ENCODE measurements around the gene GMPPA.
A peak's percentile ranks its signal among the peaks of the same experiment; 100 is the strongest.

The GMPPA gene

DNA sequence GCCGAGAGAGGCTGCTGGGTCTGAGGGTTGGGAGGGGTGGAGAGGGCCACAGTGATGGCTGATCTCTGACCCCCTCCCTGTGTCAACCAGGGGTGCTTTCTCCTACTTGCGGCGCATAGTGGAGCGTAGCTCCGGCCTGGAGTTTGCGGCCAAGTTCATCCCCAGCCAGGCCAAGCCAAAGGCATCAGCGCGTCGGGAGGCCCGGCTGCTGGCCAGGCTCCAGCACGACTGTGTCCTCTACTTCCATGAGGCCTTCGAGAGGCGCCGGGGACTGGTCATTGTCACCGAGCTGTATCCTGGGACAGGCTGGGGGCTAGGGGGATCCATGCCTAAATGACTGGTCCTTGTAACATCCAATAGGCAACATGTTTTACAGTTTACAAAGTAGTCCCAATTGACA lies 20.9 kb upstream of the GMPPA start:
- H3K4me3 ChIP-seq (ENCODE audit: low read length), result no peak overlapping the region
- WGBS, result 93% methylated on average over 15 of the region's 15 CpGs
- no peaks in the 10 kb centered on the region for H3K4me1 ChIP-seq (ENCODE audit: insufficient read depth, low read length)
- H3K9ac ChIP-seq (ENCODE audit: low read depth, low read length), result no peak overlapping the region
- no peak overlapping the region for H3K27ac ChIP-seq (ENCODE audit: low read depth, low read length)
- no peaks in the 10 kb centered on the region; the same call in 1 of the 2 replicates for H3K36me3 ChIP-seq (ENCODE audit: insufficient read depth, low read length)
- H3K27me3 ChIP-seq (ENCODE audit: insufficient read depth, low read length), result peaks cover 13% of the 10 kb centered on the region
- H3K9me3 ChIP-seq (ENCODE audit: insufficient read depth, low read depth, low read length), result no peaks in the 10 kb centered on the region

DNA sequence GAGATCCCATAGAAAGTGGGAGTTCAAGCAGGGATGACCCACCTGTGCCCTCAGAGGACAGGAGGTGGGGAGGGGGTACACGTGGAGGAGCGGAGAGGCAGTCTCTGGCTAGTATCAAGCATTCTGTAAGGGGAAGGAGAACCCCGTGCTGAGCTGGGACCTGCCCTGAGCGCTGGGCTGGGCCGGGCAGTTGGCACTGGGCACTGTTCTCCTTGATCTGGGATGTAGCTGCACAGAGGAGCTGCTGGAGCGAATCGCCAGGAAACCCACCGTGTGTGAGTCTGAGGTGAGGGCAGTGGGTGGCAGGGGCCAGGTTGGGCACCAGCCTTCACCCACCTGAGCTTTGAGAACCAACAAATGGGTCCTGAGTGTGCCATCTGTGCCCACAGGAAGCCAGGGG lies 19.8 kb upstream of the GMPPA start:
- H3K36me3 ChIP-seq (ENCODE audit: insufficient read depth, low read length), result no peaks in the 10 kb centered on the region; the same call in 1 of the 2 replicates
- H3K27ac ChIP-seq (ENCODE audit: low read depth, low read length), result no peak overlapping the region
- peaks cover 24% of the 10 kb centered on the region for H3K27me3 ChIP-seq (ENCODE audit: insufficient read depth, low read length)
- no peak overlapping the region for H3K4me3 ChIP-seq (ENCODE audit: low read length)
- no peak overlapping the region for H3K9ac ChIP-seq (ENCODE audit: low read depth, low read length)
- no peaks in the 10 kb centered on the region for H3K9me3 ChIP-seq (ENCODE audit: insufficient read depth, low read depth, low read length)
- 92% methylated on average over 8 of the region's 8 CpGs for WGBS
- H3K4me1 ChIP-seq (ENCODE audit: insufficient read depth, low read length), result no peaks in the 10 kb centered on the region; the same call in 1 of the 2 replicates

DNA sequence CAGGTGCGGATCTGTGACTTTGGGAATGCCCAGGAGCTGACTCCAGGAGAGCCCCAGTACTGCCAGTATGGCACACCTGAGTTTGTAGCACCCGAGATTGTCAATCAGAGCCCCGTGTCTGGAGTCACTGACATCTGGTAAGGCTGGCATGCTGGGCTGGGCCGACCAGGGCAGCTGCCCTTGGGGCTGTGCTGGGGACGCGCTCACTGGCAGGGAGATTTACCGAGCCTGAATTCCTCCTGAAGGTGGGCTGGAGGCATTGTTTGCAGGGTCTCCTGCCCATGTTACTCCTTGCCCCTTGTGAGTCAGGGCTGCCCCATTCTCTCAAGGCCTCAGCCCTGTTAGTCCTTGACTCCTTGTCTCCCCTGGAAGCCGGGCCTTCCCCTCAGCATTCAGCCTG lies 18.7 kb upstream of the GMPPA start:
- Histone ChIP-seq H3K9me3 (ENCODE audit: insufficient read depth, low read depth, low read length) (no peaks in the 10 kb centered on the region), H3K4me3 (ENCODE audit: low read length) (no peak overlapping the region), H3K27ac (ENCODE audit: low read depth, low read length) (no peak overlapping the region), H3K9ac (ENCODE audit: low read depth, low read length) (no peak overlapping the region), H3K27me3 (ENCODE audit: insufficient read depth, low read length) (peaks cover 35% of the 10 kb centered on the region), H3K4me1 (ENCODE audit: insufficient read depth, low read length) (no peaks in the 10 kb centered on the region; the same call in 1 of the 2 replicates), H3K36me3 (ENCODE audit: insufficient read depth, low read length) (no peaks in the 10 kb centered on the region; the same call in 1 of the 2 replicates)
- 93% methylated on average over 8 of the region's 8 CpGs for WGBS

DNA sequence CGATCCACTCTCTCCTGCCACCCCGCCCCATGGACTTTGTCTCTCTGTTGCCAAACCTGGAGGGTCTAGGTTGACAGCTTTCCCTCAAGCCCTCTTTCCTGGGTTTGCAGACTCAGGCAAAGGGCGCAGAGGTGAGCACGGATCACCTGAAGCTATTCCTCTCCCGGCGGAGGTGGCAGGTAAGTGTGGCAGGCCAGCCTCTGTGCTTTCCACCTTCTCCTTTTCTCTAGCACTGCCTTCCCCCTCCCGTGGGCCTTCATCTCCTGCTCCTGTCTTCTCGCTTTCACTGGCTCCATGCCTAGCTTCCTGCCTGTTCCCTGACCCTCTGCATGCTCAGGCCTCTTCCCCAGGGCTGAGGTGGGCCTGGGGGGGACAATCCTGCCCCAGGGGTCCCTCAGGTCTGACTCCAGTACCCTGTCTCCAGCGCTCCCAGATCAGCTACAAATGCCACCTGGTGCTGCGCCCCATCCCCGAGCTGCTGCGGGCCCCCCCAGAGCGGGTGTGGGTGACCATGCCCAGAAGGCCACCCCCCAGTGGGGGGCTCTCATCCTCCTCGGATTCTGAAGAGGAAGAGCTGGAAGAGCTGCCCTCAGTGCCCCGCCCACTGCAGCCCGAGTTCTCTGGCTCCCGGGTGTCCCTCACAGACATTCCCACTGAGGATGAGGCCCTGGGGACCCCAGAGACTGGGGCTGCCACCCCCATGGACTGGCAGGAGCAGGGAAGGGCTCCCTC lies 15.9 kb upstream of the GMPPA start:
- Histone ChIP-seq H3K4me1 (ENCODE audit: insufficient read depth, low read length) (peaks cover 12% of the 10 kb centered on the region), H3K36me3 (ENCODE audit: insufficient read depth, low read length) (no peaks in the 10 kb centered on the region; the same call in 1 of the 2 replicates), H3K27me3 (ENCODE audit: insufficient read depth, low read length) (peaks cover 62% of the 10 kb centered on the region), H3K27ac (ENCODE audit: low read depth, low read length) (no peak overlapping the region), H3K9me3 (ENCODE audit: insufficient read depth, low read depth, low read length) (no peaks in the 10 kb centered on the region), H3K4me3 (ENCODE audit: low read length) (no peak overlapping the region), H3K9ac (ENCODE audit: low read depth, low read length) (no peak overlapping the region)
- WGBS, result 77% methylated on average over 17 of the region's 17 CpGs

DNA sequence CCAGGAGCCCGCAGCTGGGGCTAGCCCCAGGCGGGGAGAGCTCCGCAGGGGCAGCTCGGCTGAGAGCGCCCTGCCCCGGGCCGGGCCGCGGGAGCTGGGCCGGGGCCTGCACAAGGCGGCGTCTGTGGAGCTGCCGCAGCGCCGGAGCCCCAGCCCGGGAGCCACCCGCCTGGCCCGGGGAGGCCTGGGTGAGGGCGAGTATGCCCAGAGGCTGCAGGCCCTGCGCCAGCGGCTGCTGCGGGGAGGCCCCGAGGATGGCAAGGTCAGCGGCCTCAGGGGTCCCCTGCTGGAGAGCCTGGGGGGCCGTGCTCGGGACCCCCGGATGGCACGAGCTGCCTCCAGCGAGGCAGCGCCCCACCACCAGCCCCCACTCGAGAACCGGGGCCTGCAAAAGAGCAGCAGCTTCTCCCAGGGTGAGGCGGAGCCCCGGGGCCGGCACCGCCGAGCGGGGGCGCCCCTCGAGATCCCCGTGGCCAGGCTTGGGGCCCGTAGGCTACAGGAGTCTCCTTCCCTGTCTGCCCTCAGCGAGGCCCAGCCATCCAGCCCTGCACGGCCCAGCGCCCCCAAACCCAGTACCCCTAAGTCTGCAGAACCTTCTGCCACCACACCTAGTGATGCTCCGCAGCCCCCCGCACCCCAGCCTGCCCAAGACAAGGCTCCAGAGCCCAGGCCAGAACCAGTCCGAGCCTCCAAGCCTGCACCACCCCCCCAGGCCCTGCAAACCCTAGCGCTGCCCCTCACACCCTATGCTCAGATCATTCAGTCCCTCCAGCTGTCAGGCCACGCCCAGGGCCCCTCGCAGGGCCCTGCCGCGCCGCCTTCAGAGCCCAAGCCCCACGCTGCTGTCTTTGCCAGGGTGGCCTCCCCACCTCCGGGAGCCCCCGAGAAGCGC lies 15.0 kb upstream of the GMPPA start:
- H3K4me3 ChIP-seq (ENCODE audit: low read length), result peak overlapping the region; percentile 42
- no peaks in the 10 kb centered on the region; the same call in 1 of the 2 replicates for H3K36me3 ChIP-seq (ENCODE audit: insufficient read depth, low read length)
- H3K9ac ChIP-seq (ENCODE audit: low read depth, low read length), result no peak overlapping the region
- H3K9me3 ChIP-seq (ENCODE audit: insufficient read depth, low read depth, low read length), result no peaks in the 10 kb centered on the region
- WGBS, result 39% methylated on average over 58 of the region's 58 CpGs
- H3K4me1 ChIP-seq (ENCODE audit: insufficient read depth, low read length), result peaks cover 12% of the 10 kb centered on the region
- peaks cover 62% of the 10 kb centered on the region for H3K27me3 ChIP-seq (ENCODE audit: insufficient read depth, low read length)
- no peak overlapping the region for H3K27ac ChIP-seq (ENCODE audit: low read depth, low read length)

DNA sequence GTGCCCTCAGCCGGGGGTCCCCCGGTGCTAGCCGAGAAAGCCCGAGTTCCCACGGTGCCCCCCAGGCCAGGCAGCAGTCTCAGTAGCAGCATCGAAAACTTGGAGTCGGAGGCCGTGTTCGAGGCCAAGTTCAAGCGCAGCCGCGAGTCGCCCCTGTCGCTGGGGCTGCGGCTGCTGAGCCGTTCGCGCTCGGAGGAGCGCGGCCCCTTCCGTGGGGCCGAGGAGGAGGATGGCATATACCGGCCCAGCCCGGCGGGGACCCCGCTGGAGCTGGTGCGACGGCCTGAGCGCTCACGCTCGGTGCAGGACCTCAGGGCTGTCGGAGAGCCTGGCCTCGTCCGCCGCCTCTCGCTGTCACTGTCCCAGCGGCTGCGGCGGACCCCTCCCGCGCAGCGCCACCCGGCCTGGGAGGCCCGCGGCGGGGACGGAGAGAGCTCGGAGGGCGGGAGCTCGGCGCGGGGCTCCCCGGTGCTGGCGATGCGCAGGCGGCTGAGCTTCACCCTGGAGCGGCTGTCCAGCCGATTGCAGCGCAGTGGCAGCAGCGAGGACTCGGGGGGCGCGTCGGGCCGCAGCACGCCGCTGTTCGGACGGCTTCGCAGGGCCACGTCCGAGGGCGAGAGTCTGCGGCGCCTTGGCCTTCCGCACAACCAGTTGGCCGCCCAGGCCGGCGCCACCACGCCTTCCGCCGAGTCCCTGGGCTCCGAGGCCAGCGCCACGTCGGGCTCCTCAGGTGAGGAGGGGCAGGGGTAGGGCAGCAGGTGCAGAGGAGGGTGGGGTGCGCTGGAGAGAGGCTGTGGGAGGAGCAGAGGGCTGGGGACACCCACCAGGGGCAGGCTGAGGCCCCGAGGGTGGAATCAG lies 14.1 kb upstream of the GMPPA start:
- Histone ChIP-seq H3K9ac (ENCODE audit: low read depth, low read length) (no peak overlapping the region), H3K27ac (ENCODE audit: low read depth, low read length) (no peak overlapping the region), H3K9me3 (ENCODE audit: insufficient read depth, low read depth, low read length) (no peaks in the 10 kb centered on the region), H3K4me1 (ENCODE audit: insufficient read depth, low read length) (peaks cover 12% of the 10 kb centered on the region), H3K27me3 (ENCODE audit: insufficient read depth, low read length) (peaks cover 62% of the 10 kb centered on the region), H3K4me3 (ENCODE audit: low read length) (peak overlapping the region; percentile 42), H3K36me3 (ENCODE audit: insufficient read depth, low read length) (no peaks in the 10 kb centered on the region; the same call in 1 of the 2 replicates)
- 3% methylated on average over 89 of the region's 89 CpGs for WGBS

DNA sequence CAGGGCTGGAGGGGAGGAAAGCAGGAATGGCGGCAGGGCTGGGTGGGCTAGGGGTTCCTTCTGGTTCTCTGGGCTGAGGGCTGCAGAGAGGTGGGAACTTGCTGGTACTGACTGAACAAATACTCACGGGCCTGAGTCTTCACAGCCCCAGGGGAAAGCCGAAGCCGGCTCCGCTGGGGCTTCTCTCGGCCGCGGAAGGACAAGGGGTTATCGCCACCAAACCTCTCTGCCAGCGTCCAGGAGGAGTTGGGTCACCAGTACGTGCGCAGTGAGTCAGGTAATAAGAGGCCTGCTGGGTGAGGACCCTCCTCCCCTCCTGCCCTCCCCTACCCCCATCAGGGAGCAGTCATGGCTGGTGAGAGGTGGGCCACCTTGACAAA lies 13.5 kb upstream of the GMPPA start:
- Histone ChIP-seq H3K4me1 (ENCODE audit: insufficient read depth, low read length) (peaks cover 12% of the 10 kb centered on the region), H3K36me3 (ENCODE audit: insufficient read depth, low read length) (no peaks in the 10 kb centered on the region; the same call in 1 of the 2 replicates), H3K9ac (ENCODE audit: low read depth, low read length) (no peak overlapping the region), H3K27ac (ENCODE audit: low read depth, low read length) (no peak overlapping the region), H3K4me3 (ENCODE audit: low read length) (peak overlapping the region; percentile 42), H3K27me3 (ENCODE audit: insufficient read depth, low read length) (peaks cover 62% of the 10 kb centered on the region), H3K9me3 (ENCODE audit: insufficient read depth, low read depth, low read length) (no peaks in the 10 kb centered on the region)
- 59% methylated on average over 11 of the region's 12 CpGs for WGBS

DNA sequence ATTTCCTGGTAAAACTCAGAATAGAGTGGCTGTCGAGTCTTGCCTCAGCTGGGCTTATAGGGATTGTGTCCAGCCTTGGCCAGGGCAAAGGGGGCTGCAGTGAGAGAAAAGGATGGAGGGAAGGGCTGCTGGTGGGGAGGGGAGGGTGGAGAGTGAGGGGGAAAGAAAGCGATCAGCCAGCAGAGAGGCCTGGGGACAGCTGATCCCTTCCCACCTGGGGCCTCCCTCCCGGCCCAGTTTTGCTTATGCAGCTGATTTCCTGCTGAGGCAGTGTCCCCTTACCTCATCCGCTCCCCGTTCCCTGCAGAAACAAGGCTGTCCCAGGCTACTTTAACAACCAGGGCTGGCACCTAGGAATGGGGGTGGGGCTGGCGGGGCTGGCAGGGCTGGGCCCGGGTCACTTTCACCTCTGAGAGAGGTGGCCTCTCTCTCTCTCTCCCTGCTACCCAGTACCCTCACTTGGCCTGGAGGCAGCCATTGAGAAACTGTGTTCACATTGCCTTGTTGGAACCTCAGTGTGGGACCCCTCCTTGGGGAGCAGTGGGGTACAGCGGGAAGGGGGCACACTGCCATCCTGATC lies 12.2 kb upstream of the GMPPA start:
- peaks cover 12% of the 10 kb centered on the region for H3K4me1 ChIP-seq (ENCODE audit: insufficient read depth, low read length)
- H3K27ac ChIP-seq (ENCODE audit: low read depth, low read length), result no peak overlapping the region
- no peaks in the 10 kb centered on the region for H3K9me3 ChIP-seq (ENCODE audit: insufficient read depth, low read depth, low read length)
- H3K36me3 ChIP-seq (ENCODE audit: insufficient read depth, low read length), result no peaks in the 10 kb centered on the region; the same call in 1 of the 2 replicates
- no peak overlapping the region for H3K9ac ChIP-seq (ENCODE audit: low read depth, low read length)
- H3K27me3 ChIP-seq (ENCODE audit: insufficient read depth, low read length), result peaks cover 62% of the 10 kb centered on the region
- WGBS, result 15% methylated on average over 8 of the region's 8 CpGs
- H3K4me3 ChIP-seq (ENCODE audit: low read length), result no peak overlapping the region

DNA sequence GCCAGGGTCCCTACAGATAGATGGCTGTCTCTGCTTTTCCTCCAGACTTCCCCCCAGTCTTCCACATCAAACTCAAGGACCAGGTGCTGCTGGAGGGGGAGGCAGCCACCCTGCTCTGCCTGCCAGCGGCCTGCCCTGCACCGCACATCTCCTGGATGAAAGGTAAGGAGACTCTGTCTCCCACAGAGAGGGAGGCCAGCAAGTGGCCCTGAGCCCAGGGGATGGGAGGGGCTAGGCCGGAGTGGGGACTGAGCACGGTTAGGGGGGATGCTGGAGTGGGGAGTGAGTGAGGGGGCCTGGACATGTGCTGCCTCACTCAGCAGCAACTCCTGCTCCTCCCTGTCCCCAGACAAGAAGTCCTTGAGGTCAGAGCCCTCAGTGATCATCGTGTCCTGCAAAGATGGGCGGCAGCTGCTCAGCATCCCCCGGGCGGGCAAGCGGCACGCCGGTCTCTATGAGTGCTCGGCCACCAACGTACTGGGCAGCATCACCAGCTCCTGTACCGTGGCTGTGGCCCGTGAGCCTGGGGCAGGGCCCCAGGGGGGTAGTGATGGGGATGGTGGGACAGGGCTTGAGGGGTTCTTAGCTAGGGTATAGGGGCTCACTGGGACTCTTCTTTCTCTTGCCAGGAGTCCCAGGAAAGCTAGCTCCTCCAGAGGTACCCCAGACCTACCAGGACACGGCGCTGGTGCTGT lies 10.4 kb upstream of the GMPPA start:
- H3K4me1 ChIP-seq (ENCODE audit: insufficient read depth, low read length), result peaks cover 12% of the 10 kb centered on the region
- peaks cover 44% of the 10 kb centered on the region for H3K27me3 ChIP-seq (ENCODE audit: insufficient read depth, low read length)
- 88% methylated on average over 17 of the region's 17 CpGs for WGBS
- no peak overlapping the region for H3K4me3 ChIP-seq (ENCODE audit: low read length)
- no peak overlapping the region for H3K27ac ChIP-seq (ENCODE audit: low read depth, low read length)
- H3K36me3 ChIP-seq (ENCODE audit: insufficient read depth, low read length), result no peaks in the 10 kb centered on the region
- H3K9ac ChIP-seq (ENCODE audit: low read depth, low read length), result no peak overlapping the region
- no peaks in the 10 kb centered on the region for H3K9me3 ChIP-seq (ENCODE audit: insufficient read depth, low read depth, low read length)

DNA sequence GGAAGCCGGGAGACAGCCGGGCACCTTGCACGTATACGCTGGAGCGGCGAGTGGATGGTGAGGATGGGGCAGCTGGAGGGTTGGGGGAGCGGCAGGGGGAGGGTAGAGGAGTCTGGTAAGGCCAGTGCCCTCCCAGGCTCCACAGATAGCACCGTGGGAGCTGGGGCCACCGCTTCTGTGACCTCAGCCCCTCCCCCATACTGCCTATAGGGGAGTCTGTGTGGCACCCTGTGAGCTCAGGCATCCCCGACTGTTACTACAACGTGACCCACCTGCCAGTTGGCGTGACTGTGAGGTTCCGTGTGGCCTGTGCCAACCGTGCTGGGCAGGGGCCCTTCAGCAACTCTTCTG lies 9.9 kb upstream of the GMPPA start:
- WGBS, result 94% methylated on average over 14 of the region's 14 CpGs
- no peak overlapping the region for H3K9ac ChIP-seq (ENCODE audit: low read depth, low read length)
- H3K9me3 ChIP-seq (ENCODE audit: insufficient read depth, low read depth, low read length), result no peaks in the 10 kb centered on the region
- peaks cover 44% of the 10 kb centered on the region for H3K27me3 ChIP-seq (ENCODE audit: insufficient read depth, low read length)
- peaks cover 12% of the 10 kb centered on the region for H3K4me1 ChIP-seq (ENCODE audit: insufficient read depth, low read length)
- H3K4me3 ChIP-seq (ENCODE audit: low read length), result no peak overlapping the region
- H3K27ac ChIP-seq (ENCODE audit: low read depth, low read length), result no peak overlapping the region
- no peaks in the 10 kb centered on the region for H3K36me3 ChIP-seq (ENCODE audit: insufficient read depth, low read length)
